ENCODE data around the gene MYCL.
"Not testable (repeated sequence)": the region's sequence is repeated elsewhere in the genome, so short reads cannot be mapped to it uniquely, and the experiment has no call there.

The MYCL gene

DNA sequence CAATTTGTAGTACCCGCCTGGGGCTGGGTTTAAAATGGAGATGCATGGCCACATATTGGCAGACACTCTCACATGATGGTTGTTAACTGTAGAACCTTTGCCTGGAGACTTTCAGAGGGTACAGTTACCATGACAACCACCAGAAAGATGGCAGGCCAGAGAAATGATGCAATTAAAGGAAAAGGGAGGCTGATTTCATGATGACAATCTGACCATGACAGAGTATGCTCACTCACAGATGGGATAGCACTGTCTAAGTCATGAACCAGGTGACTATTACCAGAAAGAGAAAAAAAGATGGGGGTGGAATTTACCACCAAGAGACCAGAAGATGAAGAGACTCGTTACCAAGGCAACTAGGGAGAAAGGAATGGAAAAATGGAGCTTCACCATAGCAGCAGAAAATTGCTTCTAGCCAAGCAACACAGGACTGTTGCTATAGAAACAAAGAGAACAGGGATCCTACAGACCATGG is 14.9 kb downstream of the MYCL start:
- no peak for DNase-seq

DNA sequence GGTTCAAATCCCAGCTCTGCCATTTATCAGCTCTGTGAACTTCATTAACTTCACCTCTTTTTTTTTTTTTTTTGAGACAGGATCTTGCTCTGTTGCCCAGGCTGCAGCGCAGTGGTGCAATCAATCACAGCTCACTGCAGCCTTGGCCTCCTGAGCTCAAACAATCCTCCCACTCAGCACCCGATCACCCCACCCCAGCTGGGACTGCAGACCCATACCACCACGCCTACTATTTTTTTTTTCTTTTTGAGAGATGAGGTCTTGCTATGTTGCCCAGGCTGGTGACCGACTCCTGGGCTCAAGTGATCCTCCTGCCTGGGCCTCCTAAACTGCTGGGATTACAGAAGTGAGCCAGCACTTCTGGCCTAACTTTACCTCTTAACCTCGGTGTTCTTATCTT is 16.2 kb downstream of the MYCL start:
- DNase-seq: no peak

DNA sequence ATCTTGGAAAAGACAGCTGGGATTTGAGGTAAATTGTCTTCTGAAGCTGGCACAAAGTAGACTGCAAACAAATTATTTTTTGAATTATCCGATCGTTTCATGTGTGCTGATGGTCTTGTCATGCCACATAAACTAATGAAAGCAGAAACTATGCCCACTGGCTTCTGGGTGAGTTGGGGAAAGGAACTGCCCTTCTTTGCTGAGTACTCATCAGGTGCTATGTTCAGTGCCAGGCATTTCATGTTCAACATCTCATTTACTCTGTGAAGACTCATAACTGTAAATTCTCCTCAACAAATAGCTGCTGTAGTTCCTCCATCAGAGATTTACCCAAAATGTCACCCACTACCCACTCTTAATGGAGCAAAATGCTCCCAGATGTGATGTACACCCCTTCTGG is 19.6 kb downstream of the MYCL start:
- no peak for DNase-seq

DNA sequence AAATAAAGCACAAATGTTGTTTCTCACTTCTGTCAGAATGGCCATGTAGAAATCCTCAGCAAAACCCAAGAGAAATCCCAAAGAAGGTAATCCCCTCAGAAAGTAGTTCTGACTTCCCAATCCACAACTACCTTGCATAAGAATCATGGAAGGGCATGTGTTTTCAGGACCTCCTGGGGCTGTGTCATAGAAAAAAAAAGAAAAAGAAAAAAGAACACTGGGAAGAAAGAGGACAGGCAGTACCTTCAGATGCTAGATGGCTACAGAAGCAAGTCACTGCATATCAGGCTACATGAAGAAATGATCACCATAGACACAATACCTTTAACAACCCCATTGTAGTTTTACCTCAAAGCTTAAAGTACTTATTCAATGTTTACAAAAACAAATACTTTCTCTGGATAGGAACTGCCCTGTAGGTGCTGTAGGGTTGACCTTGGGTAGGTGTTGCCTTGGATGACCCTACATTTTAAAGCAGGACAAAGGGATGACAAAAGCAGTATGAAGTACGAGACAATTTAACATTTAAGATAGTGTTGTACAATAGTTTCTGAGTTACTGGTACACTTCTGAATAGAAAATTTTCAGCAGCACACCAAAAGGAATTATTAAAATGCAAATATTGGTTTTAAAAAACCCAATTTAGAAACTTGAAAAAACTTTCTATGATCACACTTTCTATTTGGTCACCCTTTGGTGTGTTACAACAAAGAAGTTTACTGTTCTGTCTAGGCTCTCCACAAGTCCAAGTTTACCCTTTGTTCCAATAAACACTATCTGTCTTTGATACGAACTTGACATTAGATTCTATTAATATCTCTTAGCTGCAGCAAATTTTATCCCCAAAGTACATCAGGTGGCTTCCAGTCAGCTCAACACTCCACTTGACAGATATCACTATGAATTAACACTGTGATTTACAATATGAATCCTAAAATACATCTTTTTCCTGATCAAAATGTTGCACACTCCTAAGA is 23.4 kb downstream of the MYCL start:
- no peak for DNase-seq

DNA sequence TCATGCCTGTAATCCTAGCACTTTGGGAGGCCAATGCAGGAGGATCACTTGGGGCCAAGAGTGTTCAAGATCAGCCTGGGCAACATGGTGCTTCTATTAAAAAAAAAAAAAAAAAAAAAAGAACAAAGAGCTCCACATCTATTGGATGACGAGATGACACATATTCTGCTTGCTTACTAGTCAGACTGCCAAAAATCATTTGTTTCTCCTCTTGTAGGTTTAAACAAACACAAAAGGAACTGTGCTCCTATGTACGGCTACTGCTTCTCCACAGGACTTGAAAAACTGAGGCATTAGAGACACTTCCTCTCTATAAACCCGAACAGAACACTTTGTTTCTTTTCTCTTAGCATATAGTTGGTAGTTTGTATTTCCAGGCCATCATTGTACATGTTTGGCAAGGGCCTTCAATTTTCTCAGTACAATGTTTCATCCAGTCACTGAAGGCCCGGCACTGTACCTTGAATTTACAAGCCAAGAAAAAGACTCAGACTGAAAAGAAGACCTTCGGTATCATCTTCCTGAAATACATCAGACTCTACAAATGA is 24.4 kb downstream of the MYCL start:
- no peak for DNase-seq

DNA sequence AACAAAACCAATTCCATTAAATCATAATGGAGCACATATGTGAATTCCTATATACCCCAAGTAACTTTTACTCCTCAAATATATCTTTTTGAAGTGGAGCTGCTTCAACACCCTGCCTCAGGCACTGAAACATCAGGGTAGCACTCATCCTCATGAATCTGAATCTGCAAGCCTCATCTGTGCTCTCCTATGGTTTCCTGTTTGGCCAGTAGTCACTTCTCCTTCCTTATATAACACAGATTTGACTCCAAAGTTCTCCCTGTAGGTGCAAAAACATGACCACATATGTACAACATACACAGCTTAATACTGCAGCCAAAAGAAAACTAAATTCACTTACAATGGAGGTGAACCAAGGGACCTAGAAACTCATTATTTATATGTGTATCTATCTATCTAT is 25.6 kb downstream of the MYCL start:
- DNase-seq: no peak

DNA sequence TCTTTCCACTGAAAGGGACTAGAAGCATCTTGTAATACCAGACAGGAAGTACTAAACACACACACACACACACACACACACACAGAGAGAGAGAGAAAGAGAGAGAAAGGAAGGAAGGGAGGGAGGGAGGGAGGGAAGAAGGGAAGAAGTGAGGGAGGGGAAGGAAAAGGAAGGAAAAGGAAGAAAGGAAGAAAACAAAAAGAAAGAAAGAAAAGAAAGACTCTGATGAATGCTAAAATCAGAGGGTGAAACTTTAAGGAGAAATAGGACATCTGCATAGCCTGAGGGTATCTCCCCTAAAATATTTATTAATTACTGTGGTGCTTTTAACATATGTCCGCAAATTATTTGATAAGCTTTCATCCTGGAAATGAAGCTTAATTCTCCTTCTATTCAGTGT is 29.0 kb downstream of the MYCL start:
- DNase-seq: no peak

DNA sequence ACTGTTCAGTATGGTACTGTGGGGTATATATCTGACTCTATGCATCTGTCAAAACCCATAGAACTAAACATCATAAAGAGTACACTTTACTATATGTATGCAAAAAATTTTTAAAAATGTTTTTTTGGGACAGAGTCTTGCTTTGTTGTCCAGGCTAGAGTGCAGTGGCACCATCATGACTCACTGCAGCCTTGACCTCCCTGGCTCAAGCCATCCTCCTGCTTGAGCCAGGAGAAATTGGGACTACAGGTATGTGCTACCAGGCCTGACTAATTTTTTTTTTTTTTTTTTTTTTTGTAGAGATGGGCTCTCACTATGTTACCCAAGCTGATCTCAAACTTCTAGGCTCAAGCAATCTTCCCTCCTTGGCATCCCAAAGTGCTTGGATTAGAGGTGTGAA is 29.9 kb downstream of the MYCL start:
- DNase-seq: no peak

DNA sequence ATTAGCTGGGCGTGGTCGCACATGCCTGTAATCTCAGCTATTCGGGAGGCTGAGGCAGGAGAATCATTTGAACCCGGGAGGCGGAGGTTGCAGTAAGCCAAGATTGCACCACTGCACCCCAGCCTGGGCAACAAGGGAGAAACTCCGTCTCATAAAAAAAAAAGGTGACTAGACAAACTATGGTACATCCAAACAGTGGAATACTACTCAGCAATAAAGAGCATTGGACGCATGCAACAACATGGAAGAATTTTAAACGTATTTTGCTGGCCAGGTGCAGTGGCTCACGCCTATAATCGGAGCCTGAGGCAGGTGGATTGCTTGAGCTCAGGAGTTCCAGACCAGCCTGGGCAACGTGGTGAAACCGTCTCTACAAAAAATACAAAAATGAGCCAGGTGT is 30.7 kb downstream of the MYCL start:
- not testable (repeated sequence) for DNase-seq

DNA sequence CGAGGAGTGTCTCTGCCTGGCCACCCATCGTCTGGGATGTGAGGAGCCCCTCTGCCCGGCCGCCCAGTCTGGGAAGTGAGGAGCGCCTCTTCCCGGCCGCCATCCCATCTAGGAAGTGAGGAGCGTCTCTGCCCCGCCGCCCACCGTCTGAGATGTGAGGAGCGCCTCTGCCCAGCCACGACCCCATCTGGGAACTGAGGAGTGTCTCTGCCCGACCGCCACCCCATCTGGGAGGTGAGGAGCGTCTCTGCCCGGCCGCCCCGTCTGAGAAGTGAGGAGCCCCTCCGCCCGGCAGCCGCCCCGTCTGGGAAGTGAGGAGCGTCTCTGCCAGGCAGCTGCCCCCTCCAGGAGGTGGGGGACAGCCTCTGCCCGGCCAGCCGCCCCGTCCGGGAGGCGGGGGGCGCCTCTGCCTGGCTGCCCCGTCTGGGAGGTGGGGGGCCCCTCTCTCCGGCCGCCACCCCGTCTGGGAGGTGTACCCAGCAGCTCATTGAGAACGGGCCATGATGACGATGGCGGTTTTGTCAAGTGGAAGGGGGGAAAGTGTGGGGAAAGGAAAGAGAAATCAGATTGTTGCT is 32.1 kb downstream of the MYCL start:
- not testable (repeated sequence) for DNase-seq

DNA sequence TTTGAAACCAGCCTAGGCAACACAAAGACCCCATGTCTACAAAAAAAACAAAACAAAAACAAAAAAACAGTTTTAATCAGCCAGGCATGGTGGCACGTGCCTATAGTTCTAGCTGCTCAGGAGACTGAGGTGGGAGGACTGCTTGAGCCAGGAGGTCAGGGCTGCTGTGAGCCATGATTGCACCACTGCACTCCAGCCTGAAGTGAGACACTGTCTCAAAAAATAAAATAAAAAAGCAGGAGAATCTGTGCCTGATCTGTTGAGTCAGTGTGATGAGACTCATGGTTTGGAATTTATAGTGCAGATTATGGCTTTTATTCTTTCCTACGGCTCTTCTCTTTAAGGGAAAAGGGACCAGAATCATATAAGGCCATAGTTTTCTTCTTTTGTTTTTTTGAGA is 35.0 kb downstream of the MYCL start:
- DNase-seq: no peak

DNA sequence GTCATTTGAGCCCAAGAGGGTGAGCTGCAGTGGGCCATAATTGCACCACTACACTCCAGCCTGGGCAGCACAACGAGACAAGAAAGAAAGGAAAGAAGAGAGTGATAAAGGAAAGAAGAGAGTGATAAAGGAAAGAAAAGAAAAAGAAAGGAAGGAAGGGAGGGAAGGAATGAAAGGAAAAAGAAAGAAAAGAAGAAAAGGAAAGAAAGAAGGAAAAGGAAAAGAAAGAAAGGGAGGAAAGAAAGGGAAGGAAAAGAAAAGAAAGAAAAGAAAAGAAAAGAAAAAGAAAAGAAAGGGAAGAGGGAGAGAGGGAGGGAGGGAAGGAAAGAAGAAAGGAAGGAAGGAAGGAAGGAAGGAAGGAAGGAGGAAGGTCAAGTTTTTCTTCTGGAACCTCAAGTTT is 36.0 kb downstream of the MYCL start:
- DNase-seq: no peak

DNA sequence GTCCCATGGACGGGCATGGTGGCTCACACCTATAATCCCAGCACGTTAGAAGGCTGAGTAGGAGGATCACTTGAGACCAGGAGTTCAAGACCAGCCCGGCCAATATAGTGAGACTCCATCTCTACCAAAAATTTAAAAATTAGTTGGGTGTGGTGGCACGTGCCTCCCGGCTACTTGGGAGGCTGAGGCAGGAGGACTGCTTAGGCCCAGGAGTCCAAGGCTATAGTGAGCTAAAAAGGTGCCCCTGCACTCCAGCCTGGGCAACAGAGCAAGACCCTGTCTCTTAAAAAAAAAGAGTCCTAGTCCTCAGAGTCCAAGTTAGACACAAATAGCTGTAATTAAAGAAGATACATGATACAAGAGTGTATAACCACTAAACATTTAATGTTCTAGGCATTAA is 38.5 kb downstream of the MYCL start:
- DNase-seq: no peak

DNA sequence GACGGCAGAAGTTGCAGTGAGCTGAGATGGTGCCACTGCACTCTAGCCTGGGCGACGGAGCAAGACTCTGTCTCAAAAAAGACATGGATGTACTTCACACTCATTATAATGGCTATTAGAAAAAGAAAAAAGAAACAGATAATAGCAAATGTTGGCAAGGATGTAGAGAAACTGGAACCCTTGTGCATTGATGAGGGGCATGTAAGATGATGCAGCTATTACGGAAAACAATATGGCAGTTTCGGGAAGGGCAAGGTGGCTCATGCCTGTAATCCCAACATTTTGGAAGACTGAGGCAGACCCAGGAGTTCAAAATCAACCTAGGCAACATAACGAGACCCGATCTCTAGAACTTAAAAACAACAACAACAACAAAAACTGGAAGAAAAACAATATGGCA is 40.7 kb downstream of the MYCL start:
- DNase-seq: no peak

DNA sequence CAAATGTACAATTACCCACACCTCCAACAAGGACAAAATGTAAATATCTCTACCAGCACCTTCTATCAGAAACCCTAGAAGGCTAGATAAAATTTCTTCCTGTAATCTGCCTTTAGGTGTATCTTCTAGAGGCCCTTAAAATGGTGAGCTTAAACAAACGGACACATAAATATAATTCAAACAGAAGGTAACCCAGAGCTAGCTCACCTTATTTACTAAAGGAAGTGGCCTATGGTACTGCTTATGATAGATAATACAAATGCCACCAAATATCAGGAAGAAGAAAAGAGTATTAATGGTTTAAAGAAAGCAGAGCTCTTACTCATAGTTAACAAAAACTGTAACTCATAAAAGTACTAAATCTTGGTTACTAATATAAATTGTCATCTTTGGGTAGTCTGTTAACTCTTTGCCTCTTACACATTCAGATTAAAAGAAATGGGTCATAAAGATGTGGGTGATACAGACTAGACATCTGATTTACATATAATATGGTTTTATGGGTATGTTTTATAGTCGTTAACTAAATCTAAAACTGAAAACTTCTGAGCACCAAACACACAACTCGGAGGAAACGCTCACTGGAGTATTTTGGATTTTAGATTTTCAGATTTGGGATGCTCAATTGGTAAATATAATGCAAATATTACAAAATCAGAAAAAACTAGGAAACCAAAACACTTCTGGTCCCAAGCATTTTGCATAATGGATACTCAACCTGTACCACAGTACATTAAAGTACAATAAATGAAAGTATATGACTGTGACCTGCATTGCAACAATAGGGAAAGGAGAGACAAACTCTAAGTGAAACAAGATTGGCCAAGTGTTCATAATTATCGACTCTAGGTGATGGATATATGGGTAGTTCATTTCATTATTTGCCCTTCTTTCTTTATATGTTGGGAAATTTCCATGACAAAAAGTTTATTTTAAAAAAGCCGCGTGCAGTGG is 41.6 kb downstream of the MYCL start:
- DNase-seq: no peak

DNA sequence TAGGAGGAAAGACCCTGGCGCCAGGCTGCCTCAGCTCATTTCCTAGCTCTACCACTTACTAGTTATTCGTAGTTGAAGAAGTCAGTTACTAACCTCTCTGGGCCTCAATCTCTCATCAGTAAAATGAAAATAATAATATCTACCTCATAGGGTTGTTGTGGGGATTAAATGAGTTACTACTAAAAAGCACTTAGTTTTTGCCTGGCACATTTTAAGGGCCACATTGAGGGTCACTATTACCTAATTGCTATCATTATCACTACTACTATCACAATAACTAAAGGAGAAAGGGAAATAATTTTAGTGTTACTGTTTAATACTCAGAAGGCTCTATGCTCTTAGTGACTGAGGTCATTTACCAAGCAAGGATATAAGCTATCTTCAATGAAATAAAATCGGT is 43.4 kb downstream of the MYCL start:
- DNase-seq: no peak

DNA sequence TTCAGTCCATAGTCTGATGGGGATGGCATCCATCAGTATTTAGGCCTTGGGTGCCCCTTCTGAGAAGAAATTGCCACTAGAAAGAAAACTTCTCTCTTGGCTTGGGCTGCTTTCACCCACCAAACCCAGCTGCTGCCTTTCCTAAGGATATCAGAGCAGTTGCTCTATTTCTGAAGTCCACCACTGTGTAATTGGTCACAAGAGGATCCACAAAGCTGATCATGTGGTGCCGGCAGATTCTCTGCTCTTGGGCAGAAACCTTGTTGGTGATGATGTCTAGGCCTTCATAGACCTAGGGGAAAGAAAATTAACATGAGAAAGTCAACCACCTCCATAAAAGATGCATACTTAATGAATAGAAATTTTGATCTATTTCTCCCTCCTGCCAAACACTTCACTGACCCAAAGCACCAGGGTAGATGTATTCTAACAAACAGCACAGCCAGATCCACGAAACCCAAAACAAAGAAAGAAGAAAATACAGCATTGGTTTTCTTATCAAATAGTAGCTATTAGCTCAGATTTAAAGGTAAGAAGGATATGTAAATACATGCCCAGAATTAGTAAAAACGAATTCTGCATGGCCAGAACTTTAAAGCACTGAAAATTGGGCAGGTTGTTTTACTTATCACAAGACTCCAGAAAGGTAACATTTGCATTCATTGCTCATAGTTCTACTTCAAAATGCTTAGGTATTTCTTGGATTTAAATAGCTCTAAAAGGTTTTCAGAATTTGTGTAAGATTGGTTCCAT is 44.4 kb downstream of the MYCL start:
- DNase-seq: no peak

DNA sequence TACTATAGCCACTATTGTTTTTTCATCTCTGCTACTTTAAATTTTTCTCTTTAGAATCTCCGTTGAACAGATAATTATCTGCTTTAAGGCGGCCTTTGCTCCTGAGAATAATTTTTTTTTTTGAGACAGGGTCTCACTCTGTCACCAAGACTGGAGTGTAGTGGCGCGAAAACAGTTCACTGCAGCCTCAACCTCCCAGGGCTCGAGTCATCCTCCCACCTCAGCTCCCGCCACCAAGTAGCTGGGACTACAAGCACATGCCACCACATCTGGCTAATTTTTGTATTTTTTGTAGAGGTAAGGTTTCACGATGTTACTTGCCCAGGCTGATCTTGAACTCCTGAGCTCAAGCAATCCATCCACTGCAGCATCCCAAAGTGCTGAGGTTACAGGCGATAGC is 47.0 kb downstream of the MYCL start:
- DNase-seq: no peak

DNA sequence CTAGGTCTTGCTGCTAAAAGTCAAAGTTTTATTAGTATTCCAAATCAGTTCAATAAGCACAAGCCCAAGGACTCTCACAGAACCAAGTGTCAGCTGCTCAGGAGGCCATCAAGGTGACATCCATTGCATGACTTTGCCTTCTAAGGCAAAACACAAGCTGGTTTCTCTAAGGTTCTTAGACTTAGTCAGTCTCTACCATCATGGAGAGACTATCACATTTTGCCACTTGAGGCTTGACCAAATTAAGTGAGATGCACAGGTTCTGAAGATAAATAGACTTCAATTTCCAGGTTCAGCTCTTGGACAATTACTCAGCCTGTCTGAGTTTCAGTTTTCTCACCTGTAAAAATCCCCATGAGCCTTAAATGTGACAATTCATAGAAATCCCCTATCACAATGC is 47.4 kb downstream of the MYCL start:
- DNase-seq: no peak

DNA sequence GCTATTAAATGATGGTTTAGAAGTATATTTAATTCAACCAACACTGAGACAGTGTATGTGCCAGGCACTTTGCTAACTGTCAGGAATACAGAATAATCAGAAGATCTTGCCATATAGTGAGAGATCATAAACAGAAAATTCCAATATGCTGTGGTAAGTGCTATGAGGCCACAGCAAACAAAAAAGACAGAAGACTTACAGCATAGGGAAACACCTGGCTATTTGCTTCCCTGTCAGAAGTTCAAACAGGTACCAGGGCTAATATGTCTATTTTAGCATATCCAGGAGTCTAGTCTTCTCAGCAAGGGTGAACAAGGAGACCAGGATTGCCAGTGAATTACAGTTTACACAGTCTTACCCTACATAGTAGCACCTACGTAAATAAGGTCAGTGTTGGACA is 48.8 kb downstream of the MYCL start:
- DNase-seq: no peak

DNA sequence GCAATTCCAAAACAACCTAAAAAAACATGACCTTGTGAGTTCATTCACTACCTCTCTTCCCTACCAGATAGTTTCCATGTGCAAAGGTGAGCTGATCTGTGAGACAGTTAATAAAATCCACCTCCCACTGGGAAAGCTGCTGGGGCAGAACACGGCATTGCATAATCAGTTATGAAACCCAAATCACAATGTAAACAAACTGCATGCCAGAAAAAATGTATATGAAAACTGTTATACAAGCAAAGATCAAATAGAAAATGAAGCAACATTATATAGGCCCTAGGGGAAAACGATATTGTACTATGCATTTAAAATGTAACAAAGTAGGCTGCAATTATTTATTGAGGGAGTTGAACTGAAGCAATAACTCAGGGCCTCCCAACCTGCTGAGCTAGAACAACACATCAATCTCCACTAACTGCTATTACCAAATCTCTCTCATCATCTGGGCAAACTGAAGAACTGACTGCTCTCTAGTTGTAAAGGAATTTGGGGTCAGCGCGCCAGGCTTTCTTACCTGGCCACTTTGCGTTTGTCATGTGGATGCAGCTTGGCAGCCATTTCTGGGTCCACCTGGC is 49.4 kb downstream of the MYCL start:
- DNase-seq: no peak
